AG04449 (cell line): ENCODE measurements around the gene CNTN6.

ENCODE experiments used
- CTCF ChIA-PET: fragments of 350-600 bp; formaldehyde crosslinking; extraction: SDS; loops from one replicate; lab custom pipeline; 2021; ENCODE audit warnings: antibody characterized with exemption; lab: Yijun Ruan, JAX
- POLR2A ChIA-PET: fragments of 400-600, 350-600 bp; formaldehyde crosslinking; extraction: SDS; loops from one replicate; lab custom pipeline; 2020; ENCODE audit warnings: antibody characterized with exemption, inconsistent platforms; lab: Yijun Ruan, JAX
- DNase-seq: peaks from one replicate; pipeline ENCODE4 v3.0.0-alpha.2; 2010; ENCODE audit warnings: low read depth, low spot score
- H3K4me3 ChIP-seq: 2 replicates; pipeline ENCODE4 v1.5.1; 2011; ENCODE audit warnings: low read depth, mild to moderate bottlenecking, control low read depth, low read length
- TF ChIP-seq, protein P1 (sequence below): IDR thresholded peaks from one replicate; pipeline ENCODE4 v1.5.1; 2011; ENCODE audit warnings: mild to moderate bottlenecking, moderate library complexity, low read length, control low read depth, inconsistent platforms; ENCODE audit not compliant: insufficient read depth; ENCODE audit errors: missing control alignments

Gene CNTN6

DNA sequence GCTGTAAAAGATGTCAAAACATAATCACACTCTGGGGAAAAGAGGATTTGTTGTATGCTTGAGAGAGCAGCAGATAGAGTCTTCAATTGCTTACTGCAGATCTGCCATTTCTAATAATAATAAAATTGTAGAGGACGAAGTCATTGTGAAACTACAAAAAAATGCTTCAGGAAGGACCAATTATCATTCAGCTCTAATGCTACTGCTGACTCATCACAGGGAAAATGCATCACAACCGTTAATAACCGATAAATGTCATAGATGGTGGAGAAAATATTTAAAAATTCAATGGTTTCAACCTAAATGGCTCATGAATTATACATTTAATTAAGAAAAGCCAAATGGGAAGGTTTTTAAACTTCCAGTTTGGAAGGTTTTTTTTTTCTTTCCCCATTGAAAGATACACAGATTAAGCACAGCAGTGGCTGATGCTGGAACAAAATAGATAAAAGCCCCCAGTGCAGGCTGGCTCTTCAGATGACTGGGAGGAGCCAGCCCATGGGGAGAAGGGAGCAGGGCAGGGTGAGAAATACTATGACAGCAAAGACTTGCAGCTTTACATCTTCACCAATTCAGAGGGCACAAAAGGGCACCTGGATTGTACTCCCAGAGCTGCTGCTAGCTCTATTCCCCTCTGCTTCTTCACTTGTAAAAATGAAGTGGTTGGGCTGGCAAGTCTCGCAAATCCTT is 196.1 kb downstream of the CNTN6 start:
- POLR2A ChIA-PET, result no interaction called here
- CTCF ChIA-PET, result no interaction called here
- H3K4me3 ChIP-seq, result no peak overlapping the region
- no peak for DNase-seq
- TF ChIP-seq, protein P1, sequence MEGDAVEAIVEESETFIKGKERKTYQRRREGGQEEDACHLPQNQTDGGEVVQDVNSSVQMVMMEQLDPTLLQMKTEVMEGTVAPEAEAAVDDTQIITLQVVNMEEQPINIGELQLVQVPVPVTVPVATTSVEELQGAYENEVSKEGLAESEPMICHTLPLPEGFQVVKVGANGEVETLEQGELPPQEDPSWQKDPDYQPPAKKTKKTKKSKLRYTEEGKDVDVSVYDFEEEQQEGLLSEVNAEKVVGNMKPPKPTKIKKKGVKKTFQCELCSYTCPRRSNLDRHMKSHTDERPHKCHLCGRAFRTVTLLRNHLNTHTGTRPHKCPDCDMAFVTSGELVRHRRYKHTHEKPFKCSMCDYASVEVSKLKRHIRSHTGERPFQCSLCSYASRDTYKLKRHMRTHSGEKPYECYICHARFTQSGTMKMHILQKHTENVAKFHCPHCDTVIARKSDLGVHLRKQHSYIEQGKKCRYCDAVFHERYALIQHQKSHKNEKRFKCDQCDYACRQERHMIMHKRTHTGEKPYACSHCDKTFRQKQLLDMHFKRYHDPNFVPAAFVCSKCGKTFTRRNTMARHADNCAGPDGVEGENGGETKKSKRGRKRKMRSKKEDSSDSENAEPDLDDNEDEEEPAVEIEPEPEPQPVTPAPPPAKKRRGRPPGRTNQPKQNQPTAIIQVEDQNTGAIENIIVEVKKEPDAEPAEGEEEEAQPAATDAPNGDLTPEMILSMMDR, result no peak

- ChIA-PET CTCF (interaction anchor here (1.1 kb wide), 1 partner anchor 13 kb away, joined by 3 read pairs; no protein-coding TSS in a partner anchor), POLR2A (no interaction called here)
- no peak for DNase-seq
- TF ChIP-seq, protein P1, result no peak
- no peak overlapping the region for H3K4me3 ChIP-seq
These were observed 199.8 kb downstream of the CNTN6 start for GRCh38 chr3:1292571-1293071.

DNA sequence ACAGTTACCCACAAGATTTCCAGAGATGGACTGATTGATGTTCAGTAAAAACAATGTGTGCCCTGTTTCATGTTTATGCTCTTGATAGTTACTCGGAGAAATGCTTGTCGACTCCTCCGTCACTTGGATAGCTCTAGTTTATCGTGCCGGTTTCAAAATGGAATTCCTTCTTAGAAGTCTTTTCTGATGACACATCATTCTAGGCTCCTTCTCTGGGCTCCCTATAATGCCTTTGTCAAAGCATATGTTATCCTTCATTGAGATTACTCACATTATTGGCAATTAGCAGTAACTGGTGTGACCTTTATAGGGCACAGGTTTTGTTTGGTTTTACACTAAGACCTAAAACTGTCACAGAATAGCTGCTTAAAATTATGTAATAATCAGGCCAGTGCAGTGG is 201.8 kb downstream of the CNTN6 start:
- ChIA-PET CTCF (no interaction called here), POLR2A (no interaction called here)
- TF ChIP-seq, protein P1, result no peak
- no peak for DNase-seq
- no peak overlapping the region for H3K4me3 ChIP-seq

GRCh38 chr3:1318296-1319005 is 225.6 kb downstream of the CNTN6 start:
- no peak overlapping the region for H3K4me3 ChIP-seq
- ChIA-PET POLR2A (no interaction called here), CTCF (no interaction called here)
- DNase-seq, result no peak
- TF ChIP-seq, protein P1, result no peak

DNA sequence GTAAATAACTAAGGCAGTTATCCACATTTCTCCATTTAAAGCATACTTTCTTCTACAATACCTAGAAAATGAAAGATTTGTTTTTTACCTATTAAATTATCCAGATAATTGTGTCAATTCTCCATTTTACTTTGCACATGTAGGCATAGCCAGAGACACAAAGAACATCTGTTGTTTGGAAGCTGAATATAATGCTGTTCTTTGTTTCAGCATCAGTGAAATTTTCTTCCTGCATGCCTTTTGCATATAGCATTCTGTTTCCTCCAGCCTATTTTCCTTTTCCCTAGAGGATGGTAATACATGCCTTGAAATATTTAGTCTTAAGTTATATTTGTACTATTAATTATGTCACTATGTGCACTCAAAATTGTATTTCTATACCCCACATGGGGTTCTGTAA is 233.7 kb downstream of the CNTN6 start:
- TF ChIP-seq, protein P1, result no peak
- ChIA-PET POLR2A (no interaction called here), CTCF (no interaction called here)
- DNase-seq, result no peak
- H3K4me3 ChIP-seq, result no peak overlapping the region

- TF ChIP-seq, protein P1, result no peak
- CTCF ChIA-PET, result no interaction called here
- POLR2A ChIA-PET, result no interaction called here
- H3K4me3 ChIP-seq, result no peak overlapping the region
- no peak for DNase-seq
These were observed 237.3 kb downstream of the CNTN6 start for GRCh38 chr3:1330107-1330506.
